Testis (tissue), 2 donors: Measurements from ENCODE around the gene AUTS2.

Source experiments
- CTCF ChIP-seq, 3 experiments: fragments of 450-650 bp in 2 of 3; fragments of 200-600 bp in 1 of 3; sonication (generic) in 1 of 3; IDR thresholded peaks; one replicate each; pipeline ENCODE4 v1.5.1; 2016 to 2019; ENCODE audit warnings: antibody characterized with exemption in 3 of 3, mild to moderate bottlenecking in 2 of 3, moderate library complexity in 1 of 3
- POLR2A ChIP-seq: fragments of 450-650 bp; IDR thresholded peaks from one replicate; pipeline ENCODE4 v1.6.1; 2017; ENCODE audit warnings: antibody characterized with exemption, mild to moderate bottlenecking, moderate library complexity

- no peak for TF ChIP-seq CTCF (IDR thresholded peaks at IDR 0.05)
- TF ChIP-seq POLR2A, result no peak
Measured at GRCh38 chr7:70758646-70759045, 1160.4 kb downstream of the AUTS2 start.
